HepG2 (cell line): ENCODE measurements around the gene ELF2. TPM values are rescaled to one million over a fixed set of nuclear protein-coding genes. Genes with fewer than 3 reads are reported as not detected.

Source experiments
- ARNT2 ChIP-seq: sonication (generic); formaldehyde crosslinking; IDR thresholded peaks from 2 replicates; pipeline ENCODE4 v1.8.0; 2022; ENCODE audit warnings: mild to moderate bottlenecking, low read depth, missing genetic modification reagents, moderate library complexity
- ATRX ChIP-seq: sonication (generic); formaldehyde crosslinking; IDR thresholded peaks from 2 replicates; pipeline ENCODE4 v1.4.0; 2020; ENCODE audit warnings: missing genetic modification reagents, borderline replicate concordance
- BRCA1 ChIP-seq: sonication (generic); formaldehyde crosslinking; IDR thresholded peaks from 2 replicates; pipeline ENCODE4 v1.4.0; 2020; ENCODE audit warnings: missing genetic modification reagents
- CBX5 ChIP-seq: sonication (generic); formaldehyde crosslinking; IDR thresholded peaks from 2 replicates; pipeline ENCODE4 v1.4.0; 2020; ENCODE audit warnings: missing genetic modification reagents, borderline replicate concordance
- KDM2A ChIP-seq: sonication (generic); formaldehyde crosslinking; IDR thresholded peaks from 2 replicates; pipeline ENCODE4 v1.4.0; 2020; ENCODE audit warnings: low read depth, missing genetic modification reagents, borderline replicate concordance
- NFATC3 ChIP-seq: sonication (generic); formaldehyde crosslinking; IDR thresholded peaks from 2 replicates; pipeline ENCODE4 v1.5.1; 2020; ENCODE audit warnings: mild to moderate bottlenecking, missing genetic modification reagents
- POLR2AphosphoS5 ChIP-seq: IDR thresholded peaks from 2 replicates; pipeline ENCODE4 v1.6.1; 2012; ENCODE audit warnings: low read depth, low read length
- SALL2 ChIP-seq: sonication (generic); formaldehyde crosslinking; IDR thresholded peaks from 2 replicates; pipeline ENCODE4 v1.8.1; 2023; ENCODE audit warnings: mild to moderate bottlenecking, missing genetic modification reagents, inconsistent platforms
- SMARCC2 ChIP-seq: fragments of 450-650 bp; IDR thresholded peaks from 2 replicates; pipeline ENCODE4 v1.6.1; 2017; ENCODE audit warnings: antibody characterized with exemption, mild to moderate bottlenecking
- SNAPC5 ChIP-seq: sonication (generic); formaldehyde crosslinking; IDR thresholded peaks from 2 replicates; pipeline ENCODE4 v1.8.1; 2023; ENCODE audit warnings: mild to moderate bottlenecking, missing genetic modification reagents, borderline replicate concordance
- SRSF9 ChIP-seq: fragments of 200-400 bp; formaldehyde crosslinking; IDR thresholded peaks from 2 replicates; pipeline ENCODE4 v1.6.1; 2018; ENCODE audit warnings: borderline replicate concordance, mild to moderate bottlenecking, low read depth, low read length; ENCODE audit not compliant: insufficient read depth, poor library complexity, severe bottlenecking
- TAF1 ChIP-seq: sonication (generic); formaldehyde crosslinking; IDR thresholded peaks from 2 replicates; pipeline ENCODE4 v1.4.0; 2020; ENCODE audit warnings: missing genetic modification reagents
- XRCC5 ChIP-seq: fragments of 200-400 bp; formaldehyde crosslinking; optimal IDR thresholded peaks from 2 replicates; pipeline ENCODE3; 2017; ENCODE audit warnings: mild to moderate bottlenecking, low read length
- ZNF235 ChIP-seq: sonication (generic); formaldehyde crosslinking; IDR thresholded peaks from 2 replicates; pipeline ENCODE4 v1.8.1; 2023; ENCODE audit warnings: mild to moderate bottlenecking, missing genetic modification reagents, borderline replicate concordance
- ZNF441 ChIP-seq: sonication (generic); formaldehyde crosslinking; IDR thresholded peaks from 2 replicates; pipeline ENCODE4 v1.7.0; 2021; ENCODE audit warnings: missing genetic modification reagents, borderline replicate concordance
- ZNF563 ChIP-seq: sonication (generic); formaldehyde crosslinking; IDR thresholded peaks from 2 replicates; pipeline ENCODE4 v1.8.0; 2022; ENCODE audit warnings: mild to moderate bottlenecking, moderate library complexity, missing genetic modification reagents
- ZNF615 ChIP-seq: sonication (generic); formaldehyde crosslinking; IDR thresholded peaks from 2 replicates; pipeline ENCODE4 v1.5.0; 2020; ENCODE audit warnings: mild to moderate bottlenecking, missing genetic modification reagents, borderline replicate concordance
- ZNF678 ChIP-seq: sonication (generic); formaldehyde crosslinking; IDR thresholded peaks from 2 replicates; pipeline ENCODE4 v1.4.0; 2020; ENCODE audit warnings: mild to moderate bottlenecking, missing genetic modification reagents
- ZNF83 ChIP-seq: sonication (generic); formaldehyde crosslinking; IDR thresholded peaks from 2 replicates; pipeline ENCODE4 v1.4.0; 2020; ENCODE audit warnings: missing genetic modification reagents, mild to moderate bottlenecking, borderline replicate concordance
- polyA plus RNA-seq, 8 experiments: library from polyadenylated mRNA; depleted of rRNA in 3 of 8; stranded (reverse) in 7 of 8; unstranded in 1 of 8; fragments of >200 nt; fragmentation: Illumina TruSeq in 4 of 8; extraction: Trizol in 4 of 8; gene quantifications; 2 replicates each; pipeline versions ENCODE4 v1.2.1 to v1.2.3, GENCODE V29; 2011 to 2016; ENCODE audit warnings: low read depth in 4 of 8, missing spikeins in 1 of 8, mixed read lengths in 1 of 8; ENCODE audit not compliant: insufficient read depth in 1 of 8
- total RNA-seq, 5 experiments: library from RNA; depleted of rRNA; stranded (reverse); fragments of >200 nt; fragmentation: Illumina TruSeq; extraction: Trizol; gene quantifications; 2 replicates each; pipeline ENCODE4 v1.2.3, GENCODE V29; 2016; ENCODE audit warnings: low read depth in 1 of 5
- TF ChIP-seq, protein P1 (sequence below): sonication (generic); formaldehyde crosslinking; IDR thresholded peaks from 2 replicates; pipeline ENCODE4 v1.4.0; 2020; ENCODE audit warnings: missing genetic modification reagents, low read depth, mild to moderate bottlenecking, borderline replicate concordance
- TF ChIP-seq, protein P2 (sequence below): fragments of 450-650 bp; IDR thresholded peaks from 2 replicates; pipeline ENCODE4 v1.6.1; 2016
- TF ChIP-seq, protein P3 (sequence below): sonication (generic); formaldehyde crosslinking; IDR thresholded peaks from 2 replicates; pipeline ENCODE4 v1.4.0; 2020; ENCODE audit warnings: missing genetic modification reagents
- TF ChIP-seq, protein P4 (sequence below): sonication (generic); formaldehyde crosslinking; IDR thresholded peaks from 2 replicates; pipeline ENCODE4 v1.5.0; 2020; ENCODE audit warnings: missing genetic modification reagents

Gene ELF2
- total and polyA plus RNA-seq, 2 of the 13 experiments (the other 11 are each of a cell fraction or from before 2014, with no cell fraction given), result 28.6 to 35.4 TPM

DNA sequence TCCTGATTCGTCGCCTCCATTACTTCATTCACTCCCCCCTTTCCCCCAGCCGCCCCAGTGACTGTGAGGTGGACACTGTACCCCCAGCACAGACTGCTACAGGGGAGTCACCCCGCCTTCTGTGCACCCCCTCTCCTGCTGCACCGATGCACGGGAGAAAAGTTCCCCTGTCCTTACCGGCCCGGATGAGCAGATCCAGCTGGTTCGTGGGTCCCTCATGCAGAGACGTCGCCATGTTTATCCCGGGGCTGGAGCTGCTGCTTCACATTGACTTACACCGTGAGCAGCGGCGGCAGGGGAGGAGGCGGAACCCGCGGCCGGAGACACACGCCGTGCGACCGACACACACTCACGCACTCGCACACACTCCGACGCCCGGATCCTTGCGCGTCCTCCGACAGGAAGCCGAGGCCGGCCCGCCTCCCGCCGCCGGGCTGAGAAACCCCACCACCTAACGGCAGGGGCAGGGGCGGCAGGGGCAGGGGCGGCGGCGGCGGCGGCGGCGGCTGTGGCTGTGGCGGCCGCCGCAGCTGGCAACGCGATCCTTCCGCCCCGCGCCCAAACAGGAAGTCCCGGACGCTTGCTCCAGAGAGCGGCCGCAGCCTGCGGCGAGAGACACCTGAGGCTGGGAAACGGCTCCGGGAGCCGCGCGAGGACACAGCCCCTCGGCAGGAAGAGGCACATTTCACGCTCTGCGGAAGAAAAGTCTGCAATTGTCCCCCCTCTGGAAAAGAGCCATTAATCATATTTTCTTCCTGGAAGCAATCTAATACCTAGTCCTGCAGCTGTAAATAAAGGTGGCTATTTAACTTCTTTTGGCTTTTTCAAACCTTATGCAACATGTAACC lies 92.8 kb downstream of the ELF2 start (continued):
- TF ChIP-seq, protein P1, sequence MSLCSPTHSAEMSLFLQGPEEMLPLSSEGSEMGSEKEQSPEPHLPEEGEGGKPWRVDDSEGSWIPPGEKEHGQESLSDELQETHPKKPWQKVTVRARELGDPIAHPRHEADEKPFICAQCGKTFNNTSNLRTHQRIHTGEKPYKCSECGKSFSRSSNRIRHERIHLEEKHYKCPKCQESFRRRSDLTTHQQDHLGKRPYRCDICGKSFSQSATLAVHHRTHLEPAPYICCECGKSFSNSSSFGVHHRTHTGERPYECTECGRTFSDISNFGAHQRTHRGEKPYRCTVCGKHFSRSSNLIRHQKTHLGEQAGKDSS (CRISPR knock-in tag), result 0 out of 2 replicates have a peak, but pooled peaks have one; percentile 63
- TF ChIP-seq, protein P2, sequence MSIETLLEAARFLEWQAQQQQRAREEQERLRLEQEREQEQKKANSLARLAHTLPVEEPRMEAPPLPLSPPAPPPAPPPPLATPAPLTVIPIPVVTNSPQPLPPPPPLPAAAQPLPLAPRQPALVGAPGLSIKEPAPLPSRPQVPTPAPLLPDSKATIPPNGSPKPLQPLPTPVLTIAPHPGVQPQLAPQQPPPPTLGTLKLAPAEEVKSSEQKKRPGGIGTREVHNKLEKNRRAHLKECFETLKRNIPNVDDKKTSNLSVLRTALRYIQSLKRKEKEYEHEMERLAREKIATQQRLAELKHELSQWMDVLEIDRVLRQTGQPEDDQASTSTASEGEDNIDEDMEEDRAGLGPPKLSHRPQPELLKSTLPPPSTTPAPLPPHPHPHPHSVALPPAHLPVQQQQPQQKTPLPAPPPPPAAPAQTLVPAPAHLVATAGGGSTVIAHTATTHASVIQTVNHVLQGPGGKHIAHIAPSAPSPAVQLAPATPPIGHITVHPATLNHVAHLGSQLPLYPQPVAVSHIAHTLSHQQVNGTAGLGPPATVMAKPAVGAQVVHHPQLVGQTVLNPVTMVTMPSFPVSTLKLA, result no peak
- TF ChIP-seq KDM2A (peak; percentile 77; the same call in 1 of the 2 replicates), SNAPC5 (0 out of 2 replicates have a peak, but pooled peaks have one; percentile 9), CBX5 (CRISPR knock-in tag) (peak; percentile 57; the same call in 1 of the 2 replicates), BRCA1 (CRISPR knock-in tag) (no peak), ZNF441 (peak; percentile 62; the same call in 1 of the 2 replicates), XRCC5 (no peak), SMARCC2 (no peak), SALL2 (CRISPR knock-in tag) (peak; percentile 60; the same call in 1 of the 2 replicates), POLR2AphosphoS5 (peak; percentile 45), ZNF83 (no peak), ZNF563 (CRISPR knock-in tag) (no peak), ZNF678 (CRISPR knock-in tag) (no peak), ZNF235 (CRISPR knock-in tag) (no peak), ATRX (no peak), NFATC3 (no peak), ZNF615 (no peak), SRSF9 (no peak), TAF1 (CRISPR knock-in tag) (peak; percentile 87), ARNT2 (CRISPR knock-in tag) (peak; percentile 74; the same call in 1 of the 2 replicates)
- TF ChIP-seq, protein P3, sequence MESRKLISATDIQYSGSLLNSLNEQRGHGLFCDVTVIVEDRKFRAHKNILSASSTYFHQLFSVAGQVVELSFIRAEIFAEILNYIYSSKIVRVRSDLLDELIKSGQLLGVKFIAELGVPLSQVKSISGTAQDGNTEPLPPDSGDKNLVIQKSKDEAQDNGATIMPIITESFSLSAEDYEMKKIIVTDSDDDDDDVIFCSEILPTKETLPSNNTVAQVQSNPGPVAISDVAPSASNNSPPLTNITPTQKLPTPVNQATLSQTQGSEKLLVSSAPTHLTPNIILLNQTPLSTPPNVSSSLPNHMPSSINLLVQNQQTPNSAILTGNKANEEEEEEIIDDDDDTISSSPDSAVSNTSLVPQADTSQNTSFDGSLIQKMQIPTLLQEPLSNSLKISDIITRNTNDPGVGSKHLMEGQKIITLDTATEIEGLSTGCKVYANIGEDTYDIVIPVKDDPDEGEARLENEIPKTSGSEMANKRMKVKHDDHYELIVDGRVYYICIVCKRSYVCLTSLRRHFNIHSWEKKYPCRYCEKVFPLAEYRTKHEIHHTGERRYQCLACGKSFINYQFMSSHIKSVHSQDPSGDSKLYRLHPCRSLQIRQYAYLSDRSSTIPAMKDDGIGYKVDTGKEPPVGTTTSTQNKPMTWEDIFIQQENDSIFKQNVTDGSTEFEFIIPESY (CRISPR knock-in tag), result no peak
- TF ChIP-seq, protein P4, sequence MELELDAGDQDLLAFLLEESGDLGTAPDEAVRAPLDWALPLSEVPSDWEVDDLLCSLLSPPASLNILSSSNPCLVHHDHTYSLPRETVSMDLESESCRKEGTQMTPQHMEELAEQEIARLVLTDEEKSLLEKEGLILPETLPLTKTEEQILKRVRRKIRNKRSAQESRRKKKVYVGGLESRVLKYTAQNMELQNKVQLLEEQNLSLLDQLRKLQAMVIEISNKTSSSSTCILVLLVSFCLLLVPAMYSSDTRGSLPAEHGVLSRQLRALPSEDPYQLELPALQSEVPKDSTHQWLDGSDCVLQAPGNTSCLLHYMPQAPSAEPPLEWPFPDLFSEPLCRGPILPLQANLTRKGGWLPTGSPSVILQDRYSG, result no peak
